ENCODE results near the gene MAP2K7.

MAP2K7 gene

GRCh38 chr19:7913652-7914051, 10.0 kb downstream of the MAP2K7 start:
- Histone ChIP-seq H3K9me3 (ENCODE audit: insufficient read depth, low read length, severe bottlenecking) (no peaks in the 10 kb centered on the region), H3K9ac (ENCODE audit: low read depth, low read length) (no peak overlapping the region), H3K4me2 (ENCODE audit: insufficient read depth, low read length) (no peak overlapping the region), H3K27ac (ENCODE audit: low read length) (no peak overlapping the region), H3K36me3 (ENCODE audit: insufficient read depth, low read length) (peaks cover 44% of the 10 kb centered on the region), H3K4me3 (ENCODE audit: low read depth in 1 of 2, low read length in 2 of 2) (no peak overlapping the region), H3K4me1 (ENCODE audit: insufficient read depth, low read length) (peaks cover 2% of the 10 kb centered on the region; the same call in 1 of the 2 replicates), H2AFZ (ENCODE audit: low read depth, low read length) (no peak overlapping the region), H3K27me3 (ENCODE audit: insufficient read depth, low read length, poor library complexity) (peaks cover 12% of the 10 kb centered on the region), H4K20me1 (ENCODE audit: insufficient read depth, low read length) (peaks cover 42% of the 10 kb centered on the region), H3K79me2 (ENCODE audit: insufficient read depth, low read length) (peaks cover 11% of the 10 kb centered on the region)
- TF ChIP-seq CTCF (IDR thresholded peaks at IDR 0.05; ENCODE audit: borderline replicate concordance, extremely low read depth, low read length, poor library complexity, severe bottlenecking) (no peak), EZH2 (IDR thresholded peaks at IDR 0.05; ENCODE audit: borderline replicate concordance, low read depth, low read length, severe bottlenecking) (no peak)
- DNase-seq = no peak
- ATAC-seq (ENCODE audit: insufficient read depth, low read depth) = no peak

GRCh38 chr19:7914099-7914498, 10.4 kb downstream of the MAP2K7 start:
- TF ChIP-seq EZH2 (IDR thresholded peaks at IDR 0.05; ENCODE audit: borderline replicate concordance, low read depth, low read length, severe bottlenecking) (no peak), CTCF (IDR thresholded peaks at IDR 0.05; ENCODE audit: borderline replicate concordance, extremely low read depth, low read length, poor library complexity, severe bottlenecking) (no peak)
- H4K20me1 ChIP-seq (ENCODE audit: insufficient read depth, low read length) = peaks cover 38% of the 10 kb centered on the region
- no peaks in the 10 kb centered on the region for H3K9me3 ChIP-seq (ENCODE audit: insufficient read depth, low read length, severe bottlenecking)
- DNase-seq = no peak
- peaks cover 40% of the 10 kb centered on the region for H3K36me3 ChIP-seq (ENCODE audit: insufficient read depth, low read length)
- H3K27me3 ChIP-seq (ENCODE audit: insufficient read depth, low read length, poor library complexity) = peaks cover 12% of the 10 kb centered on the region
- no peak overlapping the region for H3K9ac ChIP-seq (ENCODE audit: low read depth, low read length)
- no peak for ATAC-seq (ENCODE audit: insufficient read depth, low read depth)
- H3K4me3 ChIP-seq (ENCODE audit: low read depth in 1 of 2, low read length in 2 of 2) = no peak overlapping the region
- peaks cover 7% of the 10 kb centered on the region for H3K4me1 ChIP-seq (ENCODE audit: insufficient read depth, low read length)
- H3K4me2 ChIP-seq (ENCODE audit: insufficient read depth, low read length) = no peak overlapping the region
- H2AFZ ChIP-seq (ENCODE audit: low read depth, low read length) = no peak overlapping the region
- no peak overlapping the region for H3K27ac ChIP-seq (ENCODE audit: low read length)
- H3K79me2 ChIP-seq (ENCODE audit: insufficient read depth, low read length) = peaks cover 7% of the 10 kb centered on the region; the same call in 1 of the 2 replicates

- no peak for TF ChIP-seq CTCF (IDR thresholded peaks at IDR 0.05; ENCODE audit: borderline replicate concordance, extremely low read depth, low read length, poor library complexity, severe bottlenecking)
- TF ChIP-seq EZH2 (IDR thresholded peaks at IDR 0.05; ENCODE audit: borderline replicate concordance, low read depth, low read length, severe bottlenecking) = no peak
- H3K4me1 ChIP-seq (ENCODE audit: insufficient read depth, low read length) = peaks cover 12% of the 10 kb centered on the region
- no peak within 1 kb of the TSS for H3K9ac ChIP-seq (ENCODE audit: low read depth, low read length)
- H3K27me3 ChIP-seq (ENCODE audit: insufficient read depth, low read length, poor library complexity) = peaks cover 12% of the 10 kb centered on the region
- H2AFZ ChIP-seq (ENCODE audit: low read depth, low read length) = no peak within 1 kb of the TSS
- H3K4me3 ChIP-seq (ENCODE audit: low read depth in 1 of 2, low read length in 2 of 2) = no peak within 1 kb of the TSS
- H3K79me2 ChIP-seq (ENCODE audit: insufficient read depth, low read length) = 0 out of 2 replicates have a peak, but pooled peaks cover 3% of the 10 kb centered on the region
- H4K20me1 ChIP-seq (ENCODE audit: insufficient read depth, low read length) = peaks cover 34% of the 10 kb centered on the region
- no peaks in the 10 kb centered on the region for H3K9me3 ChIP-seq (ENCODE audit: insufficient read depth, low read length, severe bottlenecking)
- H3K4me2 ChIP-seq (ENCODE audit: insufficient read depth, low read length) = no peak within 1 kb of the TSS
- 0 out of 3 replicates have a peak, but pooled peaks have one; percentile 7 for ATAC-seq (ENCODE audit: insufficient read depth, low read depth)
- no peak for DNase-seq
- peaks cover 35% of the 10 kb centered on the region for H3K36me3 ChIP-seq (ENCODE audit: insufficient read depth, low read length)
- H3K27ac ChIP-seq (ENCODE audit: low read length) = no peak within 1 kb of the TSS
Measured at GRCh38 chr19:7914598-7915045, 10.9 kb downstream of the MAP2K7 start, which contains the start of gene TGFBR3L. Gene TGFBR3L, plus strand, starts transcription at chr19:7914830.

Measured in DND-41 (cell line).